ENCODE results near the gene PIGR. TPM values are rescaled to one million over a fixed set of nuclear protein-coding genes. Genes with fewer than 3 reads are reported as not detected.

The PIGR gene
- total RNA-seq, 1 donor, result not detected

- H3K4me3 ChIP-seq (ENCODE audit: low read depth, low read length), result no peak overlapping the region
- no peak for TF ChIP-seq CTCF (IDR thresholded peaks at IDR 0.05; ENCODE audit: insufficient read depth, low read depth, low read length)
- DNase-seq (ENCODE audit: low read depth), result no peak
These were observed 23.0 kb downstream of the PIGR start for GRCh38 chr1:206923009-206923960.

- H3K4me3 ChIP-seq (ENCODE audit: low read depth, low read length), result no peak overlapping the region
- no peak for DNase-seq (ENCODE audit: low read depth)
- no peak for TF ChIP-seq CTCF (IDR thresholded peaks at IDR 0.05; ENCODE audit: insufficient read depth, low read depth, low read length)
These were observed 23.7 kb downstream of the PIGR start for GRCh38 chr1:206922524-206922923.

- no peak within 1 kb of the TSS for H3K4me3 ChIP-seq (ENCODE audit: low read depth, low read length)
- DNase-seq (ENCODE audit: low read depth), result no peak
- no peak for TF ChIP-seq CTCF (IDR thresholded peaks at IDR 0.05; ENCODE audit: insufficient read depth, low read depth, low read length)
These were observed 24.4 kb downstream of the PIGR start, which contains the start of gene FCMR for GRCh38 chr1:206921772-206922265. Gene FCMR, minus strand, starts transcription at chr1:206921941. Its CDS starts 87 bp downstream, at chr1:206921854.

GRCh38 chr1:206918076-206918475 lies 28.2 kb downstream of the PIGR start:
- H3K4me3 ChIP-seq (ENCODE audit: low read depth, low read length), result no peak overlapping the region
- DNase-seq (ENCODE audit: low read depth), result no peak
- TF ChIP-seq CTCF (IDR thresholded peaks at IDR 0.05; ENCODE audit: insufficient read depth, low read depth, low read length), result no peak

GRCh38 chr1:206916000-206916709 lies 30.1 kb downstream of the PIGR start:
- H3K4me3 ChIP-seq (ENCODE audit: low read depth, low read length), result no peak overlapping the region
- no peak for DNase-seq (ENCODE audit: low read depth)
- TF ChIP-seq CTCF (IDR thresholded peaks at IDR 0.05; ENCODE audit: insufficient read depth, low read depth, low read length), result no peak

- no peak overlapping the region for H3K4me3 ChIP-seq (ENCODE audit: low read depth, low read length)
- DNase-seq (ENCODE audit: low read depth), result no peak
- TF ChIP-seq CTCF (IDR thresholded peaks at IDR 0.05; ENCODE audit: insufficient read depth, low read depth, low read length), result no peak
These were observed 31.1 kb downstream of the PIGR start for GRCh38 chr1:206915030-206915735.

Data from fibroblast of villous mesenchyme (primary cell).